AG10803 (cell line): ENCODE measurements around the gene TSGA10.
"Not testable (repeated sequence)": the region's sequence is repeated elsewhere in the genome, so short reads cannot be mapped to it uniquely, and the experiment has no call there.

Experiments
- DNase-seq: peaks from one replicate; pipeline ENCODE4 v3.0.0; 2010; ENCODE audit warnings: low read depth
- H3K4me3 ChIP-seq: 2 replicates; pipeline ENCODE4 v1.5.1; 2011; ENCODE audit warnings: mild to moderate bottlenecking, low read length, control low read depth
- CTCF ChIP-seq: conservative IDR thresholded peaks from 2 replicates; pipeline ENCODE4 v1.5.1; 2011; ENCODE audit warnings: mild to moderate bottlenecking, low read length, control low read depth, inconsistent platforms

The TSGA10 gene

GRCh38 chr2:99031481-99031880 is 123.3 kb downstream of the TSGA10 start:
- TF ChIP-seq CTCF, result no peak
- H3K4me3 ChIP-seq, result no peak overlapping the region
- DNase-seq, result no peak

GRCh38 chr2:99028558-99028957 is 126.2 kb downstream of the TSGA10 start:
- no peak overlapping the region for H3K4me3 ChIP-seq
- TF ChIP-seq CTCF, result no peak
- no peak for DNase-seq

GRCh38 chr2:99027856-99028255 is 126.9 kb downstream of the TSGA10 start:
- no peak for DNase-seq
- TF ChIP-seq CTCF, result no peak
- no peak overlapping the region for H3K4me3 ChIP-seq

- no peak for TF ChIP-seq CTCF
- no peak overlapping the region for H3K4me3 ChIP-seq
- no peak for DNase-seq
Measured at GRCh38 chr2:99000708-99001107, 154.0 kb downstream of the TSGA10 start.

GRCh38 chr2:98988695-98989094 is 166.0 kb downstream of the TSGA10 start:
- H3K4me3 ChIP-seq, result not testable (repeated sequence)

GRCh38 chr2:98985905-98986666 is 168.7 kb downstream of the TSGA10 start:
- TF ChIP-seq CTCF, result no peak
- H3K4me3 ChIP-seq, result no peak overlapping the region
- no peak for DNase-seq

More at GRCh38 chr2:98988695-98989094, 166.0 kb downstream of the TSGA10 start:
- DNase-seq, result not testable (repeated sequence)

GRCh38 chr2:98975611-98976010 is 179.1 kb downstream of the TSGA10 start:
- DNase-seq, result no peak
- no peak overlapping the region for H3K4me3 ChIP-seq
- TF ChIP-seq CTCF, result no peak
